Measurements from ENCODE around the gene WIZ. TPM values are rescaled to one million over a fixed set of nuclear protein-coding genes. Genes with fewer than 3 reads are reported as not detected.

WIZ gene
- total RNA-seq, 1 experiment from 2014 or later, result 18.4 TPM

GRCh38 chr19:15374796-15375440 is 74.8 kb downstream of the WIZ start:
- no peak for DNase-seq (ENCODE audit: low spot score)

GRCh38 chr19:15374105-15374651 is 75.6 kb downstream of the WIZ start:
- DNase-seq (ENCODE audit: low spot score), result no peak

GRCh38 chr19:15373644-15374043 is 76.1 kb downstream of the WIZ start:
- DNase-seq (ENCODE audit: low spot score), result no peak

GRCh38 chr19:15372891-15373301 is 76.9 kb downstream of the WIZ start:
- no peak for DNase-seq (ENCODE audit: low spot score)

- no peak for DNase-seq (ENCODE audit: low spot score)
These were observed 77.3 kb downstream of the WIZ start for GRCh38 chr19:15372470-15372869.

- no peak for DNase-seq (ENCODE audit: low spot score)
These were observed 77.9 kb downstream of the WIZ start for GRCh38 chr19:15371786-15372380.

GRCh38 chr19:15371119-15371518 is 78.6 kb downstream of the WIZ start:
- no peak for DNase-seq (ENCODE audit: low spot score)

Small RNAs within 50 kb of the gene (small RNA-seq; reads per million reads assigned to genes)
- not detected for gene MIR1470

Other genes starting within 250 kb of the WIZ start
- 0.46 and 0.63 TPM in 2 replicates for gene NOTCH3, start 249.0 kb downstream of the WIZ start, total RNA-seq (2014; rRNA removed; shearing (Covaris generic))
- 0.26 TPM in 1 of 2 replicates, not detected in the other for gene EPHX3, start 217.5 kb downstream of the WIZ start, total RNA-seq (2014; rRNA removed; shearing (Covaris generic))
- 20.1 and 20.3 TPM in 2 replicates for gene BRD4, start 117.4 kb downstream of the WIZ start, total RNA-seq (2014; rRNA removed; shearing (Covaris generic))
- gene AKAP8, start 70.2 kb downstream of the WIZ start, total RNA-seq (2014; rRNA removed; shearing (Covaris generic)), result 41.7 and 50.4 TPM in 2 replicates
- 66.2 and 66.3 TPM in 2 replicates for gene AKAP8L, start 31.0 kb downstream of the WIZ start, total RNA-seq (2014; rRNA removed; shearing (Covaris generic))
- gene RASAL3, start 14.6 kb upstream of the WIZ start, total RNA-seq (2014; rRNA removed; shearing (Covaris generic)), result not detected in 2 replicates
- gene PGLYRP2, start 29.5 kb upstream of the WIZ start, total RNA-seq (2014; rRNA removed; shearing (Covaris generic)), result not detected in 2 replicates
- gene CYP4F22, start 58.6 kb upstream of the WIZ start, total RNA-seq (2014; rRNA removed; shearing (Covaris generic)), result not detected in 2 replicates
- not detected in 2 replicates for gene CYP4F8, start 165.3 kb upstream of the WIZ start, total RNA-seq (2014; rRNA removed; shearing (Covaris generic))
- gene CYP4F3, start 190.9 kb upstream of the WIZ start, total RNA-seq (2014; rRNA removed; shearing (Covaris generic)), result 0.89 and 0.99 TPM in 2 replicates
- gene CYP4F12, start 223.1 kb upstream of the WIZ start, total RNA-seq (2014; rRNA removed; shearing (Covaris generic)), result 6.9 and 12.2 TPM in 2 replicates

All from HT-29 (cell line).